Parathyroid adenoma (tissue), 2 donors: Measurements from ENCODE around the gene TK1.

Experiments
- H2AFZ ChIP-seq: fragments of 300-600 bp; sonication (generic); one replicate; pipeline ENCODE4 v1.7.0; 2017; ENCODE audit warnings: antibody characterized with exemption, mild to moderate bottlenecking
- H3K27ac ChIP-seq: fragments of 300-600 bp; sonication (generic); one replicate; pipeline ENCODE4 v1.7.0; 2017
- H3K27me3 ChIP-seq: fragments of 300-600 bp; sonication (generic); one replicate; pipeline ENCODE4 v1.7.0; 2017; ENCODE audit warnings: low read length; ENCODE audit not compliant: control insufficient read depth, insufficient read depth
- H3K36me3 ChIP-seq: fragments of 300-600 bp; sonication (generic); one replicate; pipeline ENCODE4 v1.7.0; 2017; ENCODE audit warnings: low read length; ENCODE audit not compliant: control insufficient read depth, insufficient read depth
- H3K4me1 ChIP-seq: fragments of 300-600 bp; sonication (generic); one replicate; pipeline ENCODE4 v1.7.0; 2017; ENCODE audit warnings: control low read depth
- H3K4me2 ChIP-seq: fragments of 300-600 bp; sonication (generic); one replicate; pipeline ENCODE4 v1.7.0; 2017; ENCODE audit warnings: low read length
- H3K4me3 ChIP-seq: fragments of 300-600 bp; sonication (generic); one replicate; pipeline ENCODE4 v1.7.0; 2017; ENCODE audit warnings: low read depth, low read length
- H3K79me2 ChIP-seq: fragments of 300-600 bp; sonication (generic); one replicate; pipeline ENCODE4 v1.7.0; 2017; ENCODE audit warnings: control low read depth
- H3K9ac ChIP-seq: fragments of 300-600 bp; sonication (generic); one replicate; pipeline ENCODE4 v1.7.0; 2017; ENCODE audit warnings: mild to moderate bottlenecking
- H3K9me3 ChIP-seq: fragments of 300-600 bp; sonication (generic); one replicate; pipeline ENCODE4 v1.7.0; 2017; ENCODE audit warnings: low read length; ENCODE audit not compliant: control insufficient read depth
- TF ChIP-seq, protein P1 (sequence below): fragments of 300-600 bp; sonication (generic); IDR thresholded peaks from one replicate; pipeline ENCODE4 v1.7.0; 2017; ENCODE audit warnings: antibody characterized with exemption, mild to moderate bottlenecking
- donor health status: primary hyperparathyroidism.

Gene TK1

DNA sequence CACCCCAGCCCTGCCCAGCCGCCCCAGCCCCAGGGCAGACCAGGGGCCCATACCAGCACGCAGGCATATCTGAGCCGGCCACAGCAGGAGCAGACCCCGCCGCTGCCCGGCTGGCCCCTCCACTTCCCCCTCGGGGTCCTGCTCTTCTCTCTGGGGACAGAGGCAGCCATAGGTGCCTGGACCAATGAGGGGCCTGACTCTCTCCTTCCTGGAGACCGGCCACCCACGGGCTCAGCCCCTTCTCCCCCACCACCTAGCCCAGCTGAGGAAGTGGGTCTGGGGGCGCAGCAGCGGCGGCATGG lies 62.1 kb downstream of the TK1 start:
- H3K4me2 ChIP-seq, result no peak overlapping the region
- peaks cover 4% of the 10 kb centered on the region for H3K4me1 ChIP-seq
- no peak overlapping the region for H2AFZ ChIP-seq
- no peak overlapping the region for H3K9ac ChIP-seq
- no peaks in the 10 kb centered on the region for H3K36me3 ChIP-seq
- H3K4me3 ChIP-seq, result no peak overlapping the region
- TF ChIP-seq, protein P1, sequence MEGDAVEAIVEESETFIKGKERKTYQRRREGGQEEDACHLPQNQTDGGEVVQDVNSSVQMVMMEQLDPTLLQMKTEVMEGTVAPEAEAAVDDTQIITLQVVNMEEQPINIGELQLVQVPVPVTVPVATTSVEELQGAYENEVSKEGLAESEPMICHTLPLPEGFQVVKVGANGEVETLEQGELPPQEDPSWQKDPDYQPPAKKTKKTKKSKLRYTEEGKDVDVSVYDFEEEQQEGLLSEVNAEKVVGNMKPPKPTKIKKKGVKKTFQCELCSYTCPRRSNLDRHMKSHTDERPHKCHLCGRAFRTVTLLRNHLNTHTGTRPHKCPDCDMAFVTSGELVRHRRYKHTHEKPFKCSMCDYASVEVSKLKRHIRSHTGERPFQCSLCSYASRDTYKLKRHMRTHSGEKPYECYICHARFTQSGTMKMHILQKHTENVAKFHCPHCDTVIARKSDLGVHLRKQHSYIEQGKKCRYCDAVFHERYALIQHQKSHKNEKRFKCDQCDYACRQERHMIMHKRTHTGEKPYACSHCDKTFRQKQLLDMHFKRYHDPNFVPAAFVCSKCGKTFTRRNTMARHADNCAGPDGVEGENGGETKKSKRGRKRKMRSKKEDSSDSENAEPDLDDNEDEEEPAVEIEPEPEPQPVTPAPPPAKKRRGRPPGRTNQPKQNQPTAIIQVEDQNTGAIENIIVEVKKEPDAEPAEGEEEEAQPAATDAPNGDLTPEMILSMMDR, result no peak
- no peaks in the 10 kb centered on the region for H3K27me3 ChIP-seq
- H3K79me2 ChIP-seq, result no peaks in the 10 kb centered on the region
- H3K27ac ChIP-seq, result no peak overlapping the region
- H3K9me3 ChIP-seq, result no peaks in the 10 kb centered on the region
